HG03175 (cell line): ENCODE data around the gene EOLA1.
"Not testable (repeated sequence)": the region's sequence is repeated elsewhere in the genome, so short reads cannot be mapped to it uniquely, and the experiment has no call there.

Experiments
- ATAC-seq: cut with Tn5 transposase; IDR thresholded peaks from one replicate; pipeline ENCODE4 v1.9.1; 2021; ENCODE audit warnings: mild to moderate bottlenecking, moderate library complexity; ENCODE audit not compliant: unreplicated experiment

The EOLA1 gene

DNA sequence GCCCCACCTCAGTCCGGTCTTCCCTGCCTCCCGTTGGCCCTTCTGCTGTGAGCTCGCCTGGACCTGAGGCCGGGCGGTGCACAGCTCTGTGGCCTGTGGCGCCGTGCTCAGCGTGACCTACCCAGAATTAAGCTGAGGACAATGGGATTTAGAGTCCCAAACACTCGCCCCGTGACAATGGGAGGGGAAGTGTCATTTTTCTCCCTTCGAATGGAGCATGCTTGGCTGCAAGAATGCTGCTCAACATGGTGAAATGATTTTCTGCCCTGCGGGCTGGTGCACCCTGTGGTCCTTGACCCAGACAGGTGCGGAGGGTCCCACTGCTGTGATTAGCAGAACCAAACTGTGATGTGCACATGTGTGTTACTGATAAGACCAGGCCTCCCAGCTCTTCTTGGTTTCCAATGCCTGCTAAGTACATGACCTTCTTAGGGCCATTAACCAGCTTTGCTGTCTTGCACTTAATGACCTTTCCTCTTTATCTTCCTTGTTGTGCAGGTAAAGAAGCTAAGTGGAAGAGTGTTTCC lies 772 bp downstream of the EOLA1 start:
- no peak for ATAC-seq

DNA sequence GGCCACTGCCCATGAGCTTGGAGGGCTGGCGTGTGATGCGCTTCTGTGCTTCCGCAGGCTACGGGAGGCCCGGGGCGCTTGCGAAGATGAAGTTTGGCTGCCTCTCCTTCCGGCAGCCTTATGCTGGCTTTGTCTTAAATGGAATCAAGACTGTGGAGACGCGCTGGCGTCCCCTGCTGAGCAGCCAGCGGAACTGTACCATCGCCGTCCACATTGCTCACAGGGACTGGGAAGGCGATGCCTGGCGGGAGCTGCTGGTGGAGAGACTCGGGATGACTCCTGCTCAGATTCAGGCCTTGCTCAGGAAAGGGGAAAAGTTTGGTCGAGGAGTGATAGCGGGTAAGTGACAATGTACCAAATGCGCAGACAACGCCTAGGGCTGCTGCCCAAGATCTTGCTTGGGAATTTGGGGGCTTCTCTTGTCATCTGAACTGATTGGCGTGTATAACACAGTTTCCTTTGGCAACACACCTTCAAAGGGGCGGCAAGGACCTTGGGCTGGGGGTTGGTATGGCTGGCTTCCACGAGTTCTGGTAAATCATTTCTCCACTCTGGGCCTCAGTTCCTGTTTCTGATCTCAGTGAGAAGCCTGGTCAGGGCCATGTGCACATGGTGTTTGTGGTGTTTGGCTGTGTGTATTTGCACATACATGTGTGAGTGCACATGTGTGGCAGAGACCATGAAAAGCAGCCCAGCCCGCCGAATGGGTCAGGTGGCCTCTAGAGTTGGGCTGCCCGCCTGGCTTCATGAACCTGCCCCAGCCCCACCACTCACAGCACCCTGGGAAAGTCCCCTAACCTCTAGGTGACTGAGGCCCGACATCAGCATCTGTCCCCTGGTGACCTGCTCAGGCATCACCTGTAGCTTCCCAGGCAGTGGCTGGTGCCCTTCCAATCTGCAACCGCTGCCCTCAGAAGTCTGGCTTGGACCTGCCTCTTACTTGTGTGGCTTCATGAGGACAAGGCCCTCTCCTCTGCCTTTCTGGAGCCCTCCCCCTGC lies 5.0 kb downstream of the EOLA1 start:
- ATAC-seq: peak; percentile 59

DNA sequence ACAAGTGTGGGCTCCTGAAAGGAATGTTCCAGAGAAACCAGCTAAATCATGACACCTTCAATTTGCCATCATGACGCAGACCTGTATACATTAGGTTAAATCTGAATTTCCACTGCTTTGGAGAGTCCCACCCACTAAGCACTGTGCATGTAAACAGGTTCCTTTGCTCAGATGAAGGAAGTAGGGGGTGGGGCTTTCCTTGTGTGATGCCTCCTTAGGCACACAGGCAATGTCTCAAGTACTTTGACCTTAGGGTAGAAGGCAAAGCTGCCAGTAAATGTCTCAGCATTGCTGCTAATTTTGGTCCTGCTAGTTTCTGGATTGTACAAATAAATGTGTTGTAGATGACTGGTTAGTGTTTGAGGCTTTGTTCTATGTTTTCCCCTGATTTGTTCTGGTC lies 6.2 kb downstream of the EOLA1 start:
- not testable (repeated sequence) for ATAC-seq

DNA sequence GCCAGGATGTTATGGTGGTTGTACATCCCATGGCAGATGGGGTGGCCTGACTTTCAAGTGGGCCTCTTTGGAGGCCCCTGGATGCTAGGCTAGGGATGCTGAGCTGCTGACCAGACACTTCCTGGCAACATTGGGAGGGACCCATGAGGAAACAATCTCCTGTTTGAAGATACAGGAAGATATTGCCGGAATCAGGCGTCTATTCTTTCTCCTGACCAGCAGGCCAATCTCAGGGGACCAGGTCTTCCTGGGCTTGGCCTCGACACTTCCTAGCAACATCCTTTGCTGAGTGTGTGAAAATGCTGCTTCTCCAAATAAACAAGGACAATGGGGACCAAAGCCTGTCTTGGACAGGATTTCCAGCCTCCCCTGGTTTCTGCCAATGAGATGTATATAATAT lies 7.0 kb downstream of the EOLA1 start:
- not testable (repeated sequence) for ATAC-seq

DNA sequence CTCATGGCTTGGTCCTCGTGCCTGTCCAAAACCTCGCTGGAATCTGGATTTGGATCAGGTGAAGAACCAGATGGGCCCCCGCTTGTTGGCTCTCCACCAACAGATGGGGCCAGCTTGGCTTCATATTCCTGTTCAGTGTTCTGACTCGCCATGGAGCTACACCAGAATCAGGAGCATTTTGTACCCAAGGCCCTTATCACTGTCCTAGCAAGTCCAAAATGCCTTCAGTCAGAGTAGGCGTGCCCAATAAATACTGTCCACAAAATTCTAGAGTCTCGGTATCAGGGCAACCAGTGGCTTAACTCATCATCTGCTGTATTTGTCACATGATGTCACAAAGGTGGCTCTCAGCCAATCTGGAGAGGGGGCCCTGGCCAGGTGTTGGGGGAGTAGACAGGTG lies 8.9 kb downstream of the EOLA1 start, which contains the start of gene HSFX3:
Gene HSFX3, minus strand, starts transcription at position 224 of the 400 bp plus-strand sequence. Its CDS starts 72 bp downstream, at position 152.
- ATAC-seq: not testable (repeated sequence)

DNA sequence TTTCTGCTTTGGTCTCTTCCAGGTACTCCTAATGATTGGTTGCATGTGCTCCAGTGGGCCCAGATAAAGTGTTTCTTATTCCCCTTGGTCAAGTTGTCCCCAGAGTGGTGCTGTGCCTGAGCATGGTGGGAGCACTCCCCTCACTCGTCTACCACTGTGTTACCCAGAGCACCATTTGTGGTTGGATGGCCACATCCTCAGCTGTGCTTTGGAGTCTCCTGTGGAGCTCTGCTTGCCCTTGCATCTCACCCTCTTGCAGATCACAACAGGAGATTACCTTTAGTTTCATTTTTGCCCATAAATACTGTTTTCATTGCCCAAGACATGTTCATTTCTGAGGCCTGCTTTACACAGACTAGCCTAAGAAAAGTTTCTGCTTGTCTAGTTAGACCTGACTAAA lies 9.6 kb downstream of the EOLA1 start:
- not testable (repeated sequence) for ATAC-seq

DNA sequence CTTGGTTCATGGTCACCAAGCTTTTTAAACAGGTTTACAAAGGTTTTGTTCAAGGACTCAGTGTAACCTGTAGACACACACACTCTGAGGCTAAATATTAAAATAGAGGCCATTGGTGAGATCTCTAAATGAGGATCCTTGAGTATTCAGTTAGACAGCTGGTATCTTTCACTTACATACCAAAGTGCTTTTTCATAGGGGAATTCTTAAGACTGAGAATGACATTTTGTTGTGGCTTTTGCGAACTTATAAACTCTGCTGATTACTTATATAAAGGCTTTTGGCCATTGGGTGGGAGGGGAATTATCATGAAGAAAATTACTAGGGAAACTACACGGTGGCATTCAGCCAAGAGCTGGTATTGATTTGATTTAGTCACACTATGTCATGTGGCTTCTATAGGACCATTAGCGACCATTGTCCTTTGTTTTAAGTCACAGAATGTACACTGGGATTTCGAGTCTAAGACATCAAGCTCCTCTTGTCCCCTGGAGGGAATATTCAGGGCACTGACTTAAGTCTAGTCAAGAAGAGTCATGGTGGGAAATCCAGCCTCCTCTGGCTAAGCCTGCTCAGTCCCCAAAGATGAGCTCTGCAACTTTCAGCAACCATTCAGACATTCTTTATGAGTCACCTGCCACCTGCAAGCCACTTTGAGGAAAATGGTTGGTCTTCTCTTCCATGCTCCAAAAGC lies 10.6 kb downstream of the EOLA1 start:
- not testable (repeated sequence) for ATAC-seq

DNA sequence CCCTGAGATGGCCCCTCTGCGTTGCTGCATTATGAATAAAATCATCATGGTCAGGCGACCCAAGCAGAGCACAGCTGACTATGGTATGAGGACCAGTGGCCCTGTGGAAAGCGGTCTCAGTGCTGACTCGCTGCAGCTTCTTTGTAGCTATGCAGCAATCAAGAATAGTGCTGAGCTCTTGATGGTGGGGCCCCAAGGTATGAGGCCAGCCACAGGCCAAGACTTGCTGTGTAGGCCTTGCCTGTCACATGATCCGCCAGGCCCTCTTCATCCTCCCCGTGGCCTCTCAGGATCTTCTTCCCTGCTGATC lies 11.1 kb downstream of the EOLA1 start:
- ATAC-seq: not testable (repeated sequence)

DNA sequence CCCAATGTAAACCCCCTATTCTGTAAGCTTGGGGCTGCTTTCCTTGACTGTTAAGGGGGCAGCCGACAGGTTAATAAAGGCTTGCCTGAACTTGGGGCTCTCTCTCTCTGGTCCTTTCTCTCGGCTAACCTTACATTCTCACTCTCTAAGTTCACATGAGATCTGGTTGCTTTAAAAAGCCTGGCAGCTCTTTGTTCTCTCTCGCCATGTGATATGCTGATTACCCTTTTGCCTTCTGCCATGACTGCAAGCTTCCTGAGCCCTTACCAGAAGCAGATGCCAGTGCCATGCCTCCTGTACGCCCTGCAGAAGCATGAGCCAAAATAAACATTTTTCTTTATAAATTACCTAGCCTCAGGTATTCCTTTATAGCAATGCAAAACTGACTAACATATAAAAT lies 14.4 kb downstream of the EOLA1 start:
- not testable (repeated sequence) for ATAC-seq

DNA sequence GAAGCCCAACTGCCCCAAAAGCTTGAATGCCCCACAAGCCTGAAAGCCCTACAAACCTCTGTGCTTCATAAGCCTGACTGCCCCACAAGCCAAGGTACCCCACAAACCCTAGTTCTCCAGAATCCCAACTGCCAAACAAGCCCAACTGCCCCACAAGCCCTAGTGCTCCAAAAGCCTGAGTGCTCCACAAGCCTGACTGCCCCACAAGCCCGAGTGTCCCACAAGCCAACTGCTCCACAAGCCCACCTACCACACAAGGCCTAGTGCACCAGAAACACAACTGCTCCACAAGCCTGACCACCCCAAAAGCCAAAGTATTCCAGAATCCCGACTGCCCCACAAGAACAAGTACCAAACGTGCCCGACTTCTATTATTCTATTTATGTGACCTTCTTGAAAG lies 22.5 kb downstream of the EOLA1 start:
- no peak for ATAC-seq

DNA sequence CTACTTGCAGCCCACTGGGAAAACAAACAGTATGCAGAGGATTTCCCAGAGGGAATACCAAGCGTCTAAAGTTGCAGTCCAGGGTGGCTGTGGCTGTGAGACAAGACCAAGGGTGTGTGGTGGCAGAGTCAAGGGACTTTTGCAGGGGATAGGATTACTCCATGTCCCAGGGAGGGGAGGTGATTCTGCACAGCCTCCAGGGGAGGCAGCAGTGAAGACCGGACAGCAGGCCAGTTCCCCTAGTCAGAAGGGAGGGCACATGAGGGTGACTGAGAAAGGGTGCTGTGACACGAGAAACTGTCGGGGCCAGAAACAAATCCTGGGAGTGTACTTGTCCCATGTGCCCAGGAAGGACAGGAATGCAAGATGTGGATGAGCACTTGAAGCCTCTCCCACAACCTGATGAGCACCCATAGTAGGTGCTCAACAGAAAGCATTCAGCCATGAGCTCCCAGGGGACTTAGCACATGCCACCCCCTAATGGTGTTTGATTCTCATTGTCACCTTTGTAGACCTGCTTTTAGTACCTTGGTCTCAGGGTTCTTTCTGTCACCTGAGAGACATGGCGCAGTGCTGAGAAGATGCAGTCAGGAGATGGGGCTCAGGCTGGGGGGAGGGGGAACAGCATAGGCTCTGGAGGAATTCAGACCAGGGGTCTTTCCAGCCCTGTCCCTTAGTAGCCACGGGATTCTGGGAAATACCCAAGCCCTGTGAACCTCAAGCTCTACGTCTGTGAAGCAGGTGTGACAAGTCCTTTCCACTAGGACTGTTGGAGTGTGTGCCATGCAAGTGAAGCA lies 27.0 kb downstream of the EOLA1 start:
- ATAC-seq: no peak

DNA sequence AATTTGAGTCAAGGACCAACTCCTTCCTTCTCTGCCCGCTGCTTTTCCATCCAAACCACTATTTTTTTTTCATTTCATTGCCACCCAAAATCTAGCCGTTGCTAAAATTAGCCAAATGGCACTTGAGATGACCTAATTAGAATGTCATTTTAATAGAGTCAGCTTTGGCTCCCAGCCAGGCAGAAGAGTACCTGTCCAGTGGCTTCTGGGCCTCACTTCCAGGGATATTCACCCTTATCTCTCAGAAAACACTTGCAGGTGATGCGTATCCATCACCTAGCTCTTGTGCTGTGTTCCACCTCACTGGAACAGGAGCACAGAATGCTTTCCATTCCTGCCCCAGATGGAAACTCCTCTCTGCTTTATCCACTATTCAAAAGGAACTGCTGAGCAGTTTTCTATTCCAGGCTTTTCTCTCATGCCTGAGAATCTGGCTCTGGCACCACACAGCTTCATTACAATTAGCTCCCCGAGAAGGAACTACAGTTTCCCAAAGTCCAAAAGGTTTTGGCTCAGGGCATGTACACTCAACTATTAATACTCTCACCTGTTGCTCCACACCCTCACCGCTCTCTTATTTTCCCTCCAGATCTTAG lies 28.0 kb downstream of the EOLA1 start:
- ATAC-seq: no peak

DNA sequence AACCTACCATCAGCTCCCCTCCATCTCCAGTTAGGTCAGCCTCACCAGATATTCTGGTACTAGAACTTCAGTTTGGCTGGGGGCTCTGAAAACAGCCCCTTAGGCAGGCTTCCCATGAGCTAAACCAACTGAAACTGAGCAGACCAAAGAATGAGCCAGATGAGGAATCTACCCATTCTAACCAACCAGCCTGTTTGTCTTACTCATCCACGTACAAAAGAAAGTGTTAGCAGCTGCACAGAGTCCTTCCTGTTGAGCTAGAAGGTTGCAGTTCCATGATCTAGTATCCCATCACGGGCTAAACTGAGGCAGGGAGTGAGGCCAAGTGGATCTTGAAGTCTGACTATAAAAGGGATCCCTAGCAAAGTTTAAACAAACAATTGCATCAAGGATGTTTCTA lies 29.0 kb downstream of the EOLA1 start:
- ATAC-seq: no peak

DNA sequence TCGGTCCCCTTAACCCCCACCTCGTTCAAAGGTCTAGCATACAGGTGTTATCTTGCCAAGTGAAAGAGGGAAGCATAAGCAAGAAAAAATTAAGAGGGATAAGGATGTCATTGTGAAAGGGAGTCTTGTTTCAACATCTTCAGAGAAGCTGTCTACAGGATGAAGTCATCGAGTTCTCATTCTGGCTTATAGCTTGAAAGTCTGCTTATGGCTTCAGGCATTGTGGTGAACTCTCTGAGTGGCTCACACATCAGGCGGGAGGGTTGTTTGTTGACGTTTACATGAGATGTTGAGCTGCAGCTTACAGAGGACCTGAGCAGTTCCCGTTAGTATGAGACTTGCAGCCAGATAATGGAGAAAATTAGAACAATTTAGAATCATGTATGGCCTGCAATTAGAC lies 29.9 kb downstream of the EOLA1 start:
- ATAC-seq: no peak

DNA sequence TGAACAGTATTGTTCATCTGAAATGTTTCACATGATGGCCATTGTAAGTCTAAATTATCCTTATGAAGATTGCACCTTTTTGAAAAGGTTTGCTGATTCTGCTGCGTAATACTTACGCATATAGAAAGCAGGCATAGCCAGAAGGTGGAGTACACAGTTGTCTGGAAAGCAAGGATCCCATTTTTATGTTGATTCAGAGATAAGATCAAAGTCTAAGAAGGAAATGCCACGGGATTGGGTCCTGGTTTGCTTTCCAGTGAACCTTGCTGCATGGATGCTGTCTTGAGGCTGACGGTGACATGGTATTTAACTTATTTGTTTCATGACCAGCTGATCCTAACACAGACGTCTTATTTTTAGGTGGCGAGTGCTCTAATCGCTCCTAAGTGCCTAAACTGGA lies 31.0 kb downstream of the EOLA1 start:
- ATAC-seq: no peak

DNA sequence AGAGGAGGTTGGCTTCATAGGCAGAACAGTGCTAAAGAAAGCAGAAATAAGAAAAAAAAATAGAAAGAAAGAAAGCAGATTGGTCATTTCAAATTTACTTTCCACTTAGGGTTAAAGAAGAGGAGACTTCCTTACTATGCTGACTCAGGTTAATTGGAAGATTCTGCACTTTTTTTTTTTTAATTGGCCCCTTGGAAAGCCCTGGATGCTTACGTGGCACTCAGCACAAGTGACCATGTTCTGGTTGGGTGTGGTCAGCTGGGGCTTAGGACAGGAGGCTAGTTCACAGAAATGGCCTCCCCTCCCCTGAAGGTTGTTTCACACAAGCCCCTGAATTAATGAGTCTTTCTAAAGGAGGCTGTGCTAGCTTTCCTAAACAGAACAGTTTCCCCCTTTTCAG lies 31.9 kb downstream of the EOLA1 start:
- no peak for ATAC-seq

DNA sequence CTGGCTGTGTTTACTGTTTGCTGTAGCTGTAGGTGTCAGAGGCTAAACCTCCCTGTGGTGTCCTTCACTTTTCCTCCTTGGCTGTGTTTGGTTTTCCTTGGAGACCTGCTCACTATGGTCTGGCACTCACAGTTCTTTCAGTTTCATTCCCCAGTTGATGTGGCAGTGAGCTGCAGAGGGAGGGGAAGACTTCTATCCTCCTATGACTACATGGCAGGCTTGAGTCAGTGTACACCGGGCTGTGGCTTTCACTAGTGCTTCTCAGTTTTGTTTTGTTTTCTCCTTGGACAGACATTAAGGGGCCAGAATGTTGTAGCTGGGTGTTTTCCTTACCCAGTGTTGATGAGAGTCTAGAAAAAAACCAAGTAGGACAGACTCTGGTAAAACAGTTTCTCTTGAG lies 32.6 kb downstream of the EOLA1 start:
- ATAC-seq: peak; percentile 100

DNA sequence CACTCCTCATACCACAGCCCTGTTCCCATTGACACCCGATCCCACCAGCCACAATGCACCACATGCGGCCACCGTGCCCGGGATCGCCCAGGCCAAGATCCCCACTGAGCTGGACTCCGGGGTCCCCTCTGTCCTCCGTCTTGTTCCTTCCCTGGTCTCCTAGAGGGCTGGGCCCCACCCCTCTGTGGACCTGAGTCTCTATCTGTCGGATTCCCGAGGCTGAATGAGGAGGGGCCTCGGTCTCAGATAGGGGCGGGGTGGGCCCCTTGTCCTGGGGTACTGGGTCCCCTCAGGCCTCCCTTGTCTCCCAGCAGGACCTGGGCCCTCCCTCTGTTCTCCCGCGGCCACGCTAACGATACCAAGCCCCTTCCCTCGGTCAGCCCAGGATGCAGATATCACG lies 44.8 kb downstream of the EOLA1 start:
- ATAC-seq: not testable (repeated sequence)

DNA sequence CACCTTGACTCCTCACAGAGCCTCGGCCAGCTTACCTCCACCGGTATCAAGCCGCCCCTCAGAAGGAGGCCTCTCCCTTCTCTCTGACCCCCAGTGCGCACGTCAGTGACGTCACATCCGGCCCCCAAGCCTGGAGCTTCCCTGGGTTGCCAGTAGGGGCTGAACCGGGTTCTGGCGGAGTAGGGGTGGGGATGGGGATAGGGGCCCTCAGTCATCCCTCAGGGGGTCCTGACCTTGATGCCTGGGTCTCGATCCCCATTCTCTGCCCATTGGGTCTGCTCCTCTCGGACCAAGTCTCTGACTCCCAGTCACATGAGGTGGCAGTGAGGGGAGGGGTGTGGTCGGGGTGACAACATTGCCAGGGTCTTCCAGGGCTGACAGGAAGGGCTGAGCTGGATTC lies 46.5 kb downstream of the EOLA1 start, which contains the start of gene MAGEA9B:
Gene MAGEA9B, minus strand, starts transcription at position 101 of the 400 bp plus-strand sequence. CDS start 4,280 bp downstream, outside the sequence.
- ATAC-seq: not testable (repeated sequence)

DNA sequence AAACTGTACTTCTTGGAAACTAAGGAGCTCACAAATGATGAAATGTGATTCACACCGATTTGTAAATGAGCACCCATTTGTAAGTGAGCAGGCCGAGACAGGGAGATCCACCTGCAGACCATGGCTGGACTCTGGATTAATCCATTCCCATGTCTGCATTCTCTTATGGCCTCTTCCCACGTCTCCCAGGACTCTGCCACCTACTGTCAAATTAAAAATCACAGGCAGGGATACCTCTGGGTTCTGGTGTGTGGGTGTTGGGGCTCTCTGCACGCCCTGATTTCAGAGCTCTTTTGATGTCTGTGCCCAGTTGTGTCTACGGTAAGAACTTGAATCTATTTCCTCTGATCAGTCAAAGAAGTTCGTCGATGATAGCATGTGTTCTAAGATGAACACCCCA lies 50.2 kb downstream of the EOLA1 start:
- not testable (repeated sequence) for ATAC-seq
